Caco-2 (cell line): ENCODE measurements around the gene EML3. TPM values are rescaled to one million over a fixed set of nuclear protein-coding genes. Genes with fewer than 3 reads are reported as not detected.

ENCODE experiments used
- BruUV-seq: library from RNA; stranded (reverse); fragments of 400-500 nt; replicated peaks from 2 replicates; lab custom pipeline; 2021; lab: Mats Ljungman, UMichigan
- CTCF ChIA-PET: fragments of 300-600 bp; sonication (Branson Sonifier 250); formaldehyde crosslinking; loops from one replicate; lab custom pipeline; 2022; ENCODE audit warnings: antibody characterized with exemption; lab: Charles Lee
- POLR2A ChIA-PET: fragments of 300-600 bp; sonication (Branson Sonifier 250); formaldehyde crosslinking; loops from one replicate; lab custom pipeline; 2022; ENCODE audit warnings: antibody characterized with exemption; lab: Charles Lee
- DNase-seq, 2 experiments: peaks; one replicate each; pipeline versions ENCODE4 v3.0.0 to v3.0.0-alpha.2; 2020 to 2022
- H3K27me3 ChIP-seq: replicated peaks from 2 replicates; pipeline ENCODE4 v1.6.0; 2011; ENCODE audit warnings: low read length; ENCODE audit not compliant: control insufficient read depth, insufficient read depth
- H3K36me3 ChIP-seq: 2 replicates; pipeline ENCODE4 v1.5.1; 2011; ENCODE audit warnings: low read length; ENCODE audit not compliant: control insufficient read depth, insufficient read depth
- H3K4me1 ChIP-seq: fragments of 250-450 bp; sonication (Bioruptor Pico); 2 replicates; pipeline ENCODE4 v1.5.1; 2020; ENCODE audit warnings: mild to moderate bottlenecking
- H3K4me3 ChIP-seq: 2 replicates; pipeline ENCODE4 v1.5.1; 2011; ENCODE audit warnings: low read depth, mild to moderate bottlenecking, control low read depth, low read length
- H3K9me3 ChIP-seq: fragments of 250-450 bp; sonication (Bioruptor Pico); 2 replicates; pipeline ENCODE4 v1.5.1; 2020; ENCODE audit warnings: mild to moderate bottlenecking, moderate library complexity
- H3K27ac Mint-ChIP-seq: one replicate; pipeline ENCODE4 v1.8.0; 2022; ENCODE audit warnings: mixed read lengths; ENCODE audit not compliant: unreplicated experiment
- H3K27me3 Mint-ChIP-seq: one replicate; pipeline ENCODE4 v1.8.0; 2022; ENCODE audit warnings: mixed read lengths; ENCODE audit not compliant: insufficient read depth, unreplicated experiment
- H3K36me3 Mint-ChIP-seq: one replicate; pipeline ENCODE4 v1.8.0; 2022; ENCODE audit warnings: mild to moderate bottlenecking, mixed read lengths; ENCODE audit not compliant: insufficient read depth, unreplicated experiment
- H3K4me1 Mint-ChIP-seq: one replicate; pipeline ENCODE4 v1.8.0; 2022; ENCODE audit warnings: low read depth, mixed read lengths; ENCODE audit not compliant: unreplicated experiment
- H3K4me3 Mint-ChIP-seq: one replicate; pipeline ENCODE4 v1.8.0; 2022; ENCODE audit warnings: mild to moderate bottlenecking, moderate library complexity, mixed read lengths; ENCODE audit not compliant: unreplicated experiment
- H3K9me3 Mint-ChIP-seq: one replicate; pipeline ENCODE4 v1.8.0; 2022; ENCODE audit warnings: mixed read lengths; ENCODE audit not compliant: unreplicated experiment
- intact Hi-C: fragments of 100-400 bp; cut with micrococcal nuclease; formaldehyde crosslinking; loops from one replicate; pipeline ENCODE4 v1.10.0; 2022; ENCODE audit not compliant: unreplicated experiment
- total RNA-seq: library from RNA; stranded (reverse); gene quantifications from 2 replicates; pipeline ENCODE4 v1.2.3, GENCODE V29; 2022
- TF ChIP-seq, protein P1 (sequence below), 2 experiments: fragments of 200-600 bp in 1 of 2; IDR thresholded peaks; 1 replicate in 1 of 2; 2 replicates in 1 of 2; pipeline versions ENCODE4 v1.5.1 to v1.8.0; 2011 to 2022; ENCODE audit warnings: antibody characterized with exemption in 1 of 2, control low read depth in 1 of 2, inconsistent platforms in 1 of 2, low read depth in 1 of 2, low read length in 1 of 2, mild to moderate bottlenecking in 1 of 2, moderate library complexity in 1 of 2; ENCODE audit not compliant: insufficient read depth in 1 of 2, severe bottlenecking in 1 of 2, unreplicated experiment in 1 of 2

EML3 gene
- total RNA-seq, 1 experiment from 2014 or later = 61.2 TPM

- H3K9me3 ChIP-seq = no peaks in the 10 kb centered on the region
- H3K4me3 Mint-ChIP-seq = no peak overlapping the region
- peak overlapping the region; percentile 56 for H3K27ac Mint-ChIP-seq
- peaks cover 56% of the 10 kb centered on the region for H3K36me3 Mint-ChIP-seq
- peaks cover 53% of the 10 kb centered on the region for H3K4me1 Mint-ChIP-seq
- peaks cover 25% of the 10 kb centered on the region for H3K4me1 ChIP-seq
- no peak overlapping the region for H3K4me3 ChIP-seq
- TF ChIP-seq, protein P1, sequence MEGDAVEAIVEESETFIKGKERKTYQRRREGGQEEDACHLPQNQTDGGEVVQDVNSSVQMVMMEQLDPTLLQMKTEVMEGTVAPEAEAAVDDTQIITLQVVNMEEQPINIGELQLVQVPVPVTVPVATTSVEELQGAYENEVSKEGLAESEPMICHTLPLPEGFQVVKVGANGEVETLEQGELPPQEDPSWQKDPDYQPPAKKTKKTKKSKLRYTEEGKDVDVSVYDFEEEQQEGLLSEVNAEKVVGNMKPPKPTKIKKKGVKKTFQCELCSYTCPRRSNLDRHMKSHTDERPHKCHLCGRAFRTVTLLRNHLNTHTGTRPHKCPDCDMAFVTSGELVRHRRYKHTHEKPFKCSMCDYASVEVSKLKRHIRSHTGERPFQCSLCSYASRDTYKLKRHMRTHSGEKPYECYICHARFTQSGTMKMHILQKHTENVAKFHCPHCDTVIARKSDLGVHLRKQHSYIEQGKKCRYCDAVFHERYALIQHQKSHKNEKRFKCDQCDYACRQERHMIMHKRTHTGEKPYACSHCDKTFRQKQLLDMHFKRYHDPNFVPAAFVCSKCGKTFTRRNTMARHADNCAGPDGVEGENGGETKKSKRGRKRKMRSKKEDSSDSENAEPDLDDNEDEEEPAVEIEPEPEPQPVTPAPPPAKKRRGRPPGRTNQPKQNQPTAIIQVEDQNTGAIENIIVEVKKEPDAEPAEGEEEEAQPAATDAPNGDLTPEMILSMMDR (IDR thresholded peaks at IDR 0.05; ENCODE audit: insufficient read depth in 1 of 2, low read depth in 1 of 2, low read length in 1 of 2, severe bottlenecking in 1 of 2, unreplicated experiment in 1 of 2) = no peak
- DNase-seq = no peak
- H3K36me3 ChIP-seq = 0 out of 2 replicates have a peak, but pooled peaks cover 3% of the 10 kb centered on the region
- no peaks in the 10 kb centered on the region for H3K27me3 Mint-ChIP-seq
- H3K9me3 Mint-ChIP-seq = no peaks in the 10 kb centered on the region
- POLR2A ChIA-PET = no interaction called here
- no peaks in the 10 kb centered on the region for H3K27me3 ChIP-seq
- no TSS peak for BruUV-seq
- intact Hi-C loops = no loop called here
- CTCF ChIA-PET = no interaction called here
Measured at GRCh38 chr11:62605902-62606301, 6.7 kb downstream of the EML3 start.

DNA sequence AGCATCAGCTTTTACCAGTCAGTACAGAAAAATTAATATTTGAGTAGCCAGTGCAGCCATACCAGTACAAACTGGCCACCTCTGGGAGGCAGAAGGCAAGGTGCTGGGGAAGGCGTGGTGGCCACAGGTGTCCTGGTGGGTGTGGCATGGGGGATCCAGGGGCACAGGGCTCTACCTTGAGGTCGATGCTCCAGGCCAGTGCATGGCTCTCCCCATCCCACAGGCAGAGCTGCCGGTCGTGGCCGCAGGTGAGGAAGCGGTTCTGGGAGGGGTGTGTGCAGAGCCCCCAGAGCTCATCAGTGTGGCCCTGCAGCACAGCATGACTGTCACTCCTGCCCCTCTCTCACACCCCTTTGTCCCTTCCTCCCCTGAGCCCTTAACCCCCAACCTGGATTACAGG is 7.1 kb downstream of the EML3 start:
- H3K4me3 ChIP-seq = no peak overlapping the region
- H3K27me3 ChIP-seq = no peaks in the 10 kb centered on the region
- intact Hi-C loops = no loop called here
- 0 out of 2 replicates have a peak, but pooled peaks cover 3% of the 10 kb centered on the region for H3K36me3 ChIP-seq
- no peak overlapping the region for H3K4me3 Mint-ChIP-seq
- TF ChIP-seq, protein P1 (IDR thresholded peaks at IDR 0.05; ENCODE audit: insufficient read depth in 1 of 2, low read depth in 1 of 2, low read length in 1 of 2, severe bottlenecking in 1 of 2, unreplicated experiment in 1 of 2) = no peak
- peaks cover 21% of the 10 kb centered on the region for H3K4me1 ChIP-seq
- no peaks in the 10 kb centered on the region for H3K9me3 ChIP-seq
- peaks cover 51% of the 10 kb centered on the region for H3K4me1 Mint-ChIP-seq
- ChIA-PET POLR2A (no interaction called here), CTCF (no interaction called here)
- no peaks in the 10 kb centered on the region for H3K9me3 Mint-ChIP-seq
- no TSS peak for BruUV-seq
- peak overlapping the region; percentile 56 for H3K27ac Mint-ChIP-seq
- H3K27me3 Mint-ChIP-seq = no peaks in the 10 kb centered on the region
- peaks cover 56% of the 10 kb centered on the region for H3K36me3 Mint-ChIP-seq
- DNase-seq = no peak

GRCh38 chr11:62604460-62605120 is 8.0 kb downstream of the EML3 start:
- no peaks in the 10 kb centered on the region for H3K9me3 Mint-ChIP-seq
- no peak overlapping the region for H3K4me3 Mint-ChIP-seq
- Histone ChIP-seq H3K9me3 (no peaks in the 10 kb centered on the region), H3K36me3 (0 out of 2 replicates have a peak, but pooled peaks cover 1% of the 10 kb centered on the region), H3K4me3 (no peak overlapping the region), H3K4me1 (peaks cover 26% of the 10 kb centered on the region), H3K27me3 (no peaks in the 10 kb centered on the region)
- no peak overlapping the region for H3K27ac Mint-ChIP-seq
- intact Hi-C loops = no loop called here
- H3K4me1 Mint-ChIP-seq = peaks cover 51% of the 10 kb centered on the region
- TF ChIP-seq, protein P1 (IDR thresholded peaks at IDR 0.05; ENCODE audit: insufficient read depth in 1 of 2, low read depth in 1 of 2, low read length in 1 of 2, severe bottlenecking in 1 of 2, unreplicated experiment in 1 of 2) = no peak
- peaks cover 57% of the 10 kb centered on the region for H3K36me3 Mint-ChIP-seq
- no TSS peak for BruUV-seq
- POLR2A ChIA-PET = interaction anchor here (0.6 kb wide), 2 partner anchors 68 to 124 kb away, joined by 5 to 6 read pairs; no protein-coding TSS in a partner anchor
- no peaks in the 10 kb centered on the region for H3K27me3 Mint-ChIP-seq
- CTCF ChIA-PET = interaction anchor here (0.8 to 0.9 kb wide), 2 partner anchors 7 to 13 kb away, joined by 3 to 4 read pairs; partner anchors contain the start of gene TUT1
- DNase-seq = no peak
